ENCODE measurements around the gene ZBTB34.

ZBTB34 gene

DNA sequence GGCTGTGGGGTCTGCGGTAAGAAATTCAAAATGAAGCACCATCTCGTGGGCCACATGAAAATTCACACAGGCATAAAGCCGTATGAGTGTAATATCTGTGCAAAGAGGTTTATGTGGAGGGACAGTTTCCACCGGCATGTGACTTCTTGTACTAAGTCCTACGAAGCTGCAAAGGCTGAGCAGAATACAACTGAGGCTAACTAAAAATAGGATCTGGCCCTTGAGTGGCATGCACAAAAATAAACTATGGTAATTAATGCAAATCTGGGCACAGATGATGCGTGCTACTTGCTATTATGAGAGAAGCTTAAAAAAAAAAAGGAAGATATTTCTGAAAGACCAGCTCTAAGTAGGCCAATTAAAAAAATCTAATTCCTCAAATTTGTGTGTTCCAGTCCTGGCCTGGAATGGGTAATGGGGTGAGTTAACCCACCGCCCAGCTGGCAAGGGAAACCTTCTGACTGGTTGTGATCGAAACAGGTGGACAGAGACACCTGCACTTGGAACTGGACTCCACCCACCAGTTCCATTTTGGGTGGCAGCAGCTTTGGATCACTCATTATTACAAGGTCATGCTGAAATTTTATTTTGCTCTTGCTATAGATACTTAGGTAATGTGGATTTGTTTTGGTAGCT lies 26.6 kb upstream of the ZBTB34 start:
- DNase-seq (ENCODE audit: extremely low read depth, low read depth), result no peak
- TF ChIP-seq, protein P1, sequence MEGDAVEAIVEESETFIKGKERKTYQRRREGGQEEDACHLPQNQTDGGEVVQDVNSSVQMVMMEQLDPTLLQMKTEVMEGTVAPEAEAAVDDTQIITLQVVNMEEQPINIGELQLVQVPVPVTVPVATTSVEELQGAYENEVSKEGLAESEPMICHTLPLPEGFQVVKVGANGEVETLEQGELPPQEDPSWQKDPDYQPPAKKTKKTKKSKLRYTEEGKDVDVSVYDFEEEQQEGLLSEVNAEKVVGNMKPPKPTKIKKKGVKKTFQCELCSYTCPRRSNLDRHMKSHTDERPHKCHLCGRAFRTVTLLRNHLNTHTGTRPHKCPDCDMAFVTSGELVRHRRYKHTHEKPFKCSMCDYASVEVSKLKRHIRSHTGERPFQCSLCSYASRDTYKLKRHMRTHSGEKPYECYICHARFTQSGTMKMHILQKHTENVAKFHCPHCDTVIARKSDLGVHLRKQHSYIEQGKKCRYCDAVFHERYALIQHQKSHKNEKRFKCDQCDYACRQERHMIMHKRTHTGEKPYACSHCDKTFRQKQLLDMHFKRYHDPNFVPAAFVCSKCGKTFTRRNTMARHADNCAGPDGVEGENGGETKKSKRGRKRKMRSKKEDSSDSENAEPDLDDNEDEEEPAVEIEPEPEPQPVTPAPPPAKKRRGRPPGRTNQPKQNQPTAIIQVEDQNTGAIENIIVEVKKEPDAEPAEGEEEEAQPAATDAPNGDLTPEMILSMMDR (IDR thresholded peaks at IDR 0.05; ENCODE audit: low read depth, low read length, missing control alignments), result no peak
- no peak overlapping the region for H3K4me3 ChIP-seq (replicated peaks; ENCODE audit: low read depth, low read length)

DNA sequence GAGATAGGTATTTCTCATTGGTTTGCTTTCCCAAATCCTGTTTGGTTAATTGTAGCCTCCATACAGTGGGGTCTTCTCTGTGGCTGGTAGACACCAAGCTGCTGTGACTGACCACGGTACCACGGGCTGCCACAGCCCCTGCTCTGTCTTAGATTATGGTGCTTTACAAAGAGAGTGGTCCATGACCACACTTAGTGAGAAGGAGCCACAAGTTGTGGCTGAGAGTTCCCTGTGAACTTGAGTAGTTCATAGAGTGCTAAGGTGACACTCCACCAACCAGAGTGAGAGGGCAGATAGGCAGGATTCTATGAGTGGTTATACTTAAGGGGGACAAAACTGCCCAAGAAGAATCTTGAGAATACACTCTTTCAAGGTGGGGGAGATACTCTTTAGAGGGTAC lies 25.8 kb upstream of the ZBTB34 start:
- TF ChIP-seq, protein P1 (IDR thresholded peaks at IDR 0.05; ENCODE audit: low read depth, low read length, missing control alignments), result no peak
- H3K4me3 ChIP-seq (replicated peaks; ENCODE audit: low read depth, low read length), result no peak overlapping the region
- no peak for DNase-seq (ENCODE audit: extremely low read depth, low read depth)

DNA sequence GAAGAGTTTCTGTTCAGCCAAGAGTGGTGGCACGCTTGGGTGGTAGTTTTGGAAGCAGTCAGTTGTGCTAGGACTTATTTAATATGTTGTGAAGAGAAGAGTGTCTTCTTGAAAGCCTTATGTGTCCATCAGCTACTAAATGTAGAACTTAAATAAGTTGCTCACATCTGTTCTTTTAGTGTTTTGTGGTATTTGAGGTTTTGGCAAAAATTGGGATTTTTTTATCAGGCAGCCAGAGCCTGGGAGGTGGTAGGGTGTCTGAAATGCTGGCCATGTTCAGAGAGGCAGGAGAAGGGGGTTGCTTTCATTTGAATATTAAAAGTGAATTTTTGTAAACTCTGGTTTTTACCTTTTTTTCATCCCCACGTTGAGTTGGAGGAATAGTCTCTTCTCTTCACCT lies 24.2 kb upstream of the ZBTB34 start:
- H3K4me3 ChIP-seq (replicated peaks; ENCODE audit: low read depth, low read length), result no peak overlapping the region
- TF ChIP-seq, protein P1 (IDR thresholded peaks at IDR 0.05; ENCODE audit: low read depth, low read length, missing control alignments), result no peak
- DNase-seq (ENCODE audit: extremely low read depth, low read depth), result no peak

DNA sequence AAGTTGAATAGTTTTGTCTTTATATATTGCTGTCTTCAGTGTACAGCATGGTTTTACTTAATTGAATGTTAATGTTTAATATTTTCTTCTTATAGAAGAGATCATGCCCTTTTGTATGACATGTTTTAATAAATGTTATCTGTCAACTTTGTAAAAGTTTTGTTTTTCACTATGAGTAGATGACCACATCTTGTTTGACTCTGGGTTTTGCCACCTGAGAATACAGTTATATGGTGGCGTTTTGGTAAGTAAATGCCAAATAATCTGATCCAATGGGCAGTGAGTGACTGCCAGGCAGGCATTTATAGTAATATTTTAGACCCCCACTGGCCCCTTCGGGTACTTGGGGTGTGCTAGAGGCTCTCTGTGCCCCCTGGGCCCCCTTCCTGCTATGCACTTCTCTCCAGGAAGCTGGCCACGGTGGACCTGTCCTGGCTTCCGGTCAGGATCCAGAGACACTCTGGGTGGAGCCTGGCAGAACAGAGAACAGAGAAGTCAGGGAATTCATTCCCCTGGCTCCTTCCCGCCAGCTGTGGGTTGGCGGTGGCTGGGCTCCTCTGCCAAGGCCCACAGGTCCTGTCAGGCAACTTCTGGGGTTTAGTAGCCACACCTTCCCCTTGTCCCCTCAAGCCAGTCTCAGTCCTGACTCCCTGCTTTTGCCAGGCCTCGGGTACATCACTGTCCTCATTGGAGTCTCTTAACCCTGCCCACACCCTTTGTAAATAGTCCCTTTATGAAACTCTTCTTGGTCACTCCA lies 22.2 kb upstream of the ZBTB34 start:
- TF ChIP-seq, protein P1 (IDR thresholded peaks at IDR 0.05; ENCODE audit: low read depth, low read length, missing control alignments), result no peak

DNA sequence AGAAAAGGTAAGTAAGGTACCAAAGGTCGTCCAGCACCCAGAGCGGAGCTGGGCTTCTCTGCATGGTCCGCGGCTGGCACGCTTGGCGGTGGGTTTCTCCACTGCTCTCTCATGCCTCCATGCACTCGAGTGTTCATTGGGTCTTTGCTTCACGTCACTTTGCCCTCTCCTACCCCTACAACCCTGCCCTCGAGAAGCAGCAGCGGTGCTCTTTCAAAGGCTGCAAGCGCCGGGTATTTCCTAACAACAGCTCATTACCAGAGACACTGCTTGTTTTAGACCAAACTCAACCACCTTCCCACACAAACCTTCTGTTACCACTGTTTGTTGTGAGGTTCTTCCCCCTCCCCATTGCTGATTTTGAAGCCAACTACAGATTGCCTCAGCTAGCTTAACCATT lies 21.5 kb upstream of the ZBTB34 start:
- no peak overlapping the region for H3K4me3 ChIP-seq (replicated peaks; ENCODE audit: low read depth, low read length)
- TF ChIP-seq, protein P1 (IDR thresholded peaks at IDR 0.05; ENCODE audit: low read depth, low read length, missing control alignments), result no peak
- no peak for DNase-seq (ENCODE audit: extremely low read depth, low read depth)

More for the DNA sequence above, 22.2 kb upstream of the ZBTB34 start:
- no peak for DNase-seq (ENCODE audit: extremely low read depth, low read depth)
- H3K4me3 ChIP-seq (replicated peaks; ENCODE audit: low read depth, low read length), result no peak overlapping the region

DNA sequence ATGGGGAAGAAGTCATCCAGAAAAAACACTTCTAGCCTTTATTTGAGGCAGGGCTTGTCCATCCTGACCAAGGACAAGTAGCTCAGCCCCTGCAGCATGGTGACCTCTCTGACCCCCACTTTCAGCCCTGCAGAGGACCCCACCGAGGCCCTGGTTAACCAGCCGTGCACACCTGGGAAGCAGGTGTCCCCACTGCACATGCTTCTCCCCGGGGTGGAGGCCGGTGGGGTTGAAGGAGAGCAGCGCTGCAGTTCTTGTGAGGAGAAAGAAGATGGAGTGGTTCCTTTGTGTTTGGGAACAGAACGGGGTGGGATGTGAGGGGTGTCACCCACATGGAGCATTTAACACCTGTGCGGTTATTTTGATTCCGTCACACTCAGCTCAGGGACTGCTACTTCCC lies 21.1 kb upstream of the ZBTB34 start:
- DNase-seq (ENCODE audit: extremely low read depth, low read depth), result no peak
- TF ChIP-seq, protein P1 (IDR thresholded peaks at IDR 0.05; ENCODE audit: low read depth, low read length, missing control alignments), result no peak
- H3K4me3 ChIP-seq (replicated peaks; ENCODE audit: low read depth, low read length), result no peak overlapping the region

Measured in HFF-Myc (cell line).